ENCODE data around the gene FNDC7. TPM values are rescaled to one million over a fixed set of nuclear protein-coding genes. Genes with fewer than 3 reads are reported as not detected.
A peak's percentile ranks its signal among the peaks of the same experiment; 100 is the strongest.

The FNDC7 gene
- total RNA-seq, 1 donor from 2014 or later, result not detected

DNA sequence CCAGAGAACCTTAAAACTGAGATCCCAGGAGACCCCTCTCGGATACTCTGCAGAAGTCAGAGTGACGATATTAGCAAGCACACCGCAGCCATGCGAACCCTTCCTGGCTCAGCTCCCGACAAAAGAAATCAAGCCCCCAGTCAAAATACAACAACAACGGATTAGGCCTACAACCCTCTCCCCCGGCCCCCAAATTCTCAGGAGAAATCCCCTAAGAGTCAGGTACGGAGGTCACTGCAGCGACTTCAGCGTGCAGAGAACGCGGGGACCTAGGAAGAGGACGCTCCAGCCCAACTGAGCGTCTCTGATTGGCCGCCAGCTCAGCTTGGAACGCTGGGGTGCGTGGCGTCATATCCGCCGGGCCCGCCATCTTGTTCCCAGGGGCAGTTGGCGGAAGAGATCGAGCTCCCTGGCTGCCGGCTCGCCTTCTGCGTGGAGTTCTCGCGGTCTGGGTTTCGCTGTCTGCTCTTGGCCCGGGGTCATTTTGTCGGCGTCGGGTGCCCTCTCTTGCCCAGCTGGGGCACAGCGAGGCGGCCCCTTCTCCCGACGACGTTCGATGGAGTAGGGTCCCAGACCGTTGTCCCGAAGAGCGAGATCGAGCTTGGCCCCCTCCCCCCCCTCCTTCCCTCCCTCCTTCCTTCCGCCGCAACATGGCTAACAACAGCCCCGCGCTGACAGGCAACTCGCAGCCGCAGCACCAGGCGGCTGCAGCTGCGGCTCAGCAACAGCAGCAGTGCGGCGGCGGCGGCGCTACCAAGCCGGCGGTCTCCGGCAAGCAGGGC, 20.6 kb upstream of the FNDC7 start, which contains the start of gene PRPF38B:
Gene PRPF38B (plus strand): TSS at position 369 of the 782 bp plus-strand sequence. CDS start 282 bp downstream, at position 651.
- H3K4me1 Mint-ChIP-seq (ENCODE audit: low read depth), result peaks cover 26% of the 10 kb centered on the region
- no peaks in the 10 kb centered on the region for H3K9me3 Mint-ChIP-seq (ENCODE audit: low read depth)
- H3K4me3 Mint-ChIP-seq (ENCODE audit: low read depth), result peak within 1 kb of the TSS; percentile 99
- peak; percentile 81 for DNase-seq (ENCODE audit: low spot score, unreplicated experiment)
- peaks cover 3% of the 10 kb centered on the region for H3K27me3 Mint-ChIP-seq
- TF ChIP-seq, protein P1, sequence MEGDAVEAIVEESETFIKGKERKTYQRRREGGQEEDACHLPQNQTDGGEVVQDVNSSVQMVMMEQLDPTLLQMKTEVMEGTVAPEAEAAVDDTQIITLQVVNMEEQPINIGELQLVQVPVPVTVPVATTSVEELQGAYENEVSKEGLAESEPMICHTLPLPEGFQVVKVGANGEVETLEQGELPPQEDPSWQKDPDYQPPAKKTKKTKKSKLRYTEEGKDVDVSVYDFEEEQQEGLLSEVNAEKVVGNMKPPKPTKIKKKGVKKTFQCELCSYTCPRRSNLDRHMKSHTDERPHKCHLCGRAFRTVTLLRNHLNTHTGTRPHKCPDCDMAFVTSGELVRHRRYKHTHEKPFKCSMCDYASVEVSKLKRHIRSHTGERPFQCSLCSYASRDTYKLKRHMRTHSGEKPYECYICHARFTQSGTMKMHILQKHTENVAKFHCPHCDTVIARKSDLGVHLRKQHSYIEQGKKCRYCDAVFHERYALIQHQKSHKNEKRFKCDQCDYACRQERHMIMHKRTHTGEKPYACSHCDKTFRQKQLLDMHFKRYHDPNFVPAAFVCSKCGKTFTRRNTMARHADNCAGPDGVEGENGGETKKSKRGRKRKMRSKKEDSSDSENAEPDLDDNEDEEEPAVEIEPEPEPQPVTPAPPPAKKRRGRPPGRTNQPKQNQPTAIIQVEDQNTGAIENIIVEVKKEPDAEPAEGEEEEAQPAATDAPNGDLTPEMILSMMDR (IDR thresholded peaks at IDR 0.05; ENCODE audit: unreplicated experiment), result no peak
- peaks cover 7% of the 10 kb centered on the region for H3K36me3 Mint-ChIP-seq (ENCODE audit: insufficient read depth)
- H3K27ac Mint-ChIP-seq, result peak within 1 kb of the TSS; percentile 97

DNA sequence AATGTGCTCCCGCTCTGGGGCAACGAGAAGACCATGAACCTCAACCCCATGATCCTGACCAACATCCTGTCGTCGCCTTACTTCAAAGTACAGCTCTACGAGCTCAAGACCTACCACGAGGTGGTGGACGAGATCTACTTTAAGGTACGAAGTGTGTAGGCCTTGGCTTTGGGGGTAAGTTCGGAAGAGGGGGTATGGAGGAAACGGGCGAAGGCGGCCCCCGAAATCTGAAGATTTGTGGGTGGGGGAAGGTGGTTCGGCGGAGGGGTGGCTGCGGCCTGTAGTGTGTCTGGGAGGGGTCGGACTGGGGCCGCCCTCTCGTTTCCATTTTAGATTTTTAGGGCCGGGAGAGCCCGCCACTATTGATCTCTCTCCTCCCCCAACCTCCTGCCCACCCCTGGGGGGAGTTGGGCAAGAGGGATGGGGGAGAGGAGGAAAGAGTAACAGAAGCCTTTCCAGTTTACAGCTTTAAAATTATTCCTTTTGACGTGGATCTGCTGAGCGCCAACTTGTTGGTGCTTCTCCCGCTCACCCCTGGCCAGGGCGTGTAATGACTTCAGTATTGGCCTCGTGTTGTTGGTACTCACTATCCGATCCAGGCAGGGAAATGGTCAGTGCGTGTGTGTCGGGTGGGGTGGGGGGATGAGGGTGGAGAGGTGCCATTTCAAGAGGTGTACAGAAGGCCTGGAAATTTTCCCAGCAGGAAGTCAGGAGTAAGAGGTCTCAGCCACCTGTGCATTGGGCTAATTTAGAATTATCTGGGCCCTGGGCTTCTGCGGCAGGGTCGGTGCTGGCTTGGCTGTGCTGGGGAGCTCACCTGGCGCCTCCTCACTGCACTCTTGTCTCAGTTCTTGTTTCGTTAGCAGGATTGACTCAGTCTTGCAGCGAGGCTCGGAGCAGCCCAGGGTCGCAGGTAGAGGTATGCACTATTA, 19.7 kb upstream of the FNDC7 start:
- TF ChIP-seq, protein P1 (IDR thresholded peaks at IDR 0.05; ENCODE audit: unreplicated experiment), result peak; percentile 29
- Mint-ChIP-seq H3K27ac (peak overlapping the region; percentile 97), H3K4me1 (ENCODE audit: low read depth) (peaks cover 26% of the 10 kb centered on the region), H3K27me3 (peaks cover 3% of the 10 kb centered on the region), H3K9me3 (ENCODE audit: low read depth) (no peaks in the 10 kb centered on the region), H3K4me3 (ENCODE audit: low read depth) (peak overlapping the region; percentile 99), H3K36me3 (ENCODE audit: insufficient read depth) (peaks cover 10% of the 10 kb centered on the region)
- DNase-seq (ENCODE audit: low spot score, unreplicated experiment), result no peak

DNA sequence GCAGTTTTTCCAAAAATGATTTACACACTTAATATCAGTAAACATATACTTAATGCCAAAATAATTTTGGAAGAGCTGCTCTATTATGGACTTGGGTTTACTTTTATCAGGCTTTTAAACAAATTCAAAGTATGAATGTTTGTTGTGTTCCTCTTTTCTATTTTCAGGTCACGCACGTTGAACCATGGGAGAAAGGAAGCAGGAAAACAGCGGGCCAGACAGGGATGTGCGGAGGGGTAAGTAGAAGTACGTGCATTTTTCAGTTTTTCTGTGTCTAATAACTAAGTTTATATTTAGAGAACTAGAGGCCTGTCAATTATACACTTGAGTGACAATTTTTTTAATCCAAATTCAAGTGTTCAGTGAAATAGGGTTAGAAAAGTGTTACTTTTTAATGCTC, 17.2 kb upstream of the FNDC7 start:
- TF ChIP-seq, protein P1 (IDR thresholded peaks at IDR 0.05; ENCODE audit: unreplicated experiment), result no peak
- DNase-seq (ENCODE audit: low spot score, unreplicated experiment), result no peak
- Mint-ChIP-seq H3K4me3 (ENCODE audit: low read depth) (peak overlapping the region; percentile 7), H3K27ac (no peak overlapping the region), H3K4me1 (ENCODE audit: low read depth) (peaks cover 21% of the 10 kb centered on the region), H3K9me3 (ENCODE audit: low read depth) (no peaks in the 10 kb centered on the region), H3K36me3 (ENCODE audit: insufficient read depth) (peaks cover 27% of the 10 kb centered on the region), H3K27me3 (no peaks in the 10 kb centered on the region)

DNA sequence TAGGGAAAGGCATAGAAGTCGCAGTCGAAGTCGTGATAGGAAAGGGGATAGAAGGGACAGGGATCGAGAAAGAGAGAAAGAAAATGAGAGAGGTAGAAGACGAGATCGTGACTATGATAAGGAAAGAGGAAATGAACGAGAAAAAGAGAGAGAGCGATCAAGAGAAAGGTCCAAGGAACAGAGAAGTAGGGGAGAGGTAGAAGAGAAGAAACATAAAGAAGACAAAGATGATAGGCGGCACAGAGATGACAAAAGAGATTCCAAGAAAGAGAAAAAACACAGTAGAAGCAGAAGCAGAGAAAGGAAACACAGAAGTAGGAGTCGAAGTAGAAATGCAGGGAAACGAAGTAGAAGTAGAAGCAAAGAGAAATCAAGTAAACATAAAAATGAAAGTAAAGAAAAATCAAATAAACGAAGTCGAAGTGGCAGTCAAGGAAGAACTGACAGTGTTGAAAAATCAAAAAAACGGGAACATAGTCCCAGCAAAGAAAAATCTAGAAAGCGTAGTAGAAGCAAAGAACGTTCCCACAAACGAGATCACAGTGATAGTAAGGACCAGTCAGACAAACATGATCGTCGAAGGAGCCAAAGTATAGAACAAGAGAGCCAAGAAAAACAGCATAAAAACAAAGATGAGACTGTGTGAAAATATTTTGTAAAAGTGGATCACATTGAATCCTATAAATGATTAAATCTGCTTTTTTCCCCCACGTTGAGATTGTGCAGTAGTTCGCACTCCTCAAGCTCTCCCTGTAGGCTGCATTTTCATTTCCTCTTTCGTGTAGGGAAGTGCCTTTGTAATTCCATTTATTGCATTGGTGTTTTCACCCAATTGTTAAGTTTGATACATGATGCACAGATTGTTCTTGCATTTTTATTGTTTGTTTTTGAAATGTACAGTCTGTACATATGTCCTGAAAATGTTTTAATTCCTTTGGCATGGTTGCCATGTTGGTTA, 13.1 kb upstream of the FNDC7 start:
- Mint-ChIP-seq H3K4me3 (ENCODE audit: low read depth) (no peak overlapping the region), H3K4me1 (ENCODE audit: low read depth) (peaks cover 6% of the 10 kb centered on the region), H3K27me3 (no peaks in the 10 kb centered on the region), H3K36me3 (ENCODE audit: insufficient read depth) (peaks cover 28% of the 10 kb centered on the region), H3K9me3 (ENCODE audit: low read depth) (no peaks in the 10 kb centered on the region), H3K27ac (no peak overlapping the region)
- TF ChIP-seq, protein P1 (IDR thresholded peaks at IDR 0.05; ENCODE audit: unreplicated experiment), result no peak
- no peak for DNase-seq (ENCODE audit: low spot score, unreplicated experiment)
